Mesodermal cell (in vitro differentiated cells): ENCODE results near the gene RPL26.

Experiments used
- H3K27ac ChIP-seq: 2 replicates; pipeline ENCODE4 v1.7.0; 2013; ENCODE audit warnings: mild to moderate bottlenecking, low read depth, low read length, moderate library complexity; ENCODE audit not compliant: severe bottlenecking
- H3K36me3 ChIP-seq: 2 replicates; pipeline ENCODE4 v1.7.1; 2013; ENCODE audit warnings: mild to moderate bottlenecking, low read length, moderate library complexity; ENCODE audit not compliant: control insufficient read depth, insufficient read depth
- H3K4me1 ChIP-seq: one replicate; pipeline ENCODE4 v1.7.1; 2013; ENCODE audit warnings: mild to moderate bottlenecking, low read length; ENCODE audit not compliant: insufficient read depth, control insufficient read depth, poor library complexity, severe bottlenecking
- H3K4me3 ChIP-seq: 2 replicates; pipeline ENCODE4 v1.7.0; 2013; ENCODE audit warnings: low read length, control low read depth, mild to moderate bottlenecking; ENCODE audit not compliant: insufficient read depth, poor library complexity, severe bottlenecking; ENCODE audit errors: extremely low read depth
- H3K9me3 ChIP-seq: 2 replicates; pipeline ENCODE4 v1.7.1; 2013; ENCODE audit warnings: mild to moderate bottlenecking, low read length, moderate library complexity; ENCODE audit not compliant: control insufficient read depth
- WGBS, 2 experiments: methylation state at CpG; one replicate each; pipeline ENCODE4 v1.1.5; 2013; ENCODE audit warnings: missing lambda C conversion rate in 2 of 2; ENCODE audit not compliant: insufficient coverage in 2 of 2; 5-methylcytosine and 5-hydroxymethylcytosine counted together

Gene RPL26

DNA sequence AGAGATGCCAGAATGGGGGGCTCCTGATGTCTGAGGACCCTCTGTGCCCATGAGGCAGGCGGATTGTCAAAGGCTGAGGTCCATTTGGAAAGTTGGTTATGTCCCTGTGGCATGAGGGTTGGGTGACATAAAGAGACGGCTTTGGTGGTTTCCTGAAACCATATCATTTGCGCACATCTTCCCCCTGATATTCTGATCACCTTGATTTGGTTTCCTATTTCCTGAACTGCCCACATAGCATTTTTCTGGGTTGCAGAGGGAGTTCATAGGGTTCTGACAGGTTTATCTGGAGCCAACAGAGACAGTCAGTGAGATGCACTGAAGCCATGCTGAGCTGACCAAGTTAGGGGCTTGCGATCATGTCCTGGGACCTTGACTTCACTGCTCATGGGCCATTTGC, 30.3 kb upstream of the RPL26 start:
- Histone ChIP-seq H3K4me3 (no peak overlapping the region), H3K9me3 (no peaks in the 10 kb centered on the region), H3K27ac (no peak overlapping the region), H3K36me3 (no peaks in the 10 kb centered on the region), H3K4me1 (peaks cover 2% of the 10 kb centered on the region)
- WGBS, 2 experiments: 100% methylated on average over 3 of the region's 4 CpGs; no CpG with 5 or more reads in 1 of the 2 experiments

- H3K4me3 ChIP-seq: no peak overlapping the region
- H3K27ac ChIP-seq: no peak overlapping the region
- 80% methylated on average over 5 of the region's 5 CpGs for WGBS, 2 experiments
- H3K9me3 ChIP-seq: no peaks in the 10 kb centered on the region
- H3K4me1 ChIP-seq: peaks cover 2% of the 10 kb centered on the region
- H3K36me3 ChIP-seq: no peaks in the 10 kb centered on the region
Measured at GRCh38 chr17:8412089-8412488, 29.1 kb upstream of the RPL26 start.

- no peaks in the 10 kb centered on the region for H3K9me3 ChIP-seq
- H3K36me3 ChIP-seq: no peaks in the 10 kb centered on the region
- H3K27ac ChIP-seq: no peak overlapping the region
- H3K4me3 ChIP-seq: no peak overlapping the region
- WGBS, 2 experiments: 100% methylated on average over 1 of the region's 1 CpG; no CpG with 5 or more reads in 1 of the 2 experiments
- H3K4me1 ChIP-seq: peaks cover 2% of the 10 kb centered on the region
Measured at GRCh38 chr17:8410883-8411238, 27.9 kb upstream of the RPL26 start.

DNA sequence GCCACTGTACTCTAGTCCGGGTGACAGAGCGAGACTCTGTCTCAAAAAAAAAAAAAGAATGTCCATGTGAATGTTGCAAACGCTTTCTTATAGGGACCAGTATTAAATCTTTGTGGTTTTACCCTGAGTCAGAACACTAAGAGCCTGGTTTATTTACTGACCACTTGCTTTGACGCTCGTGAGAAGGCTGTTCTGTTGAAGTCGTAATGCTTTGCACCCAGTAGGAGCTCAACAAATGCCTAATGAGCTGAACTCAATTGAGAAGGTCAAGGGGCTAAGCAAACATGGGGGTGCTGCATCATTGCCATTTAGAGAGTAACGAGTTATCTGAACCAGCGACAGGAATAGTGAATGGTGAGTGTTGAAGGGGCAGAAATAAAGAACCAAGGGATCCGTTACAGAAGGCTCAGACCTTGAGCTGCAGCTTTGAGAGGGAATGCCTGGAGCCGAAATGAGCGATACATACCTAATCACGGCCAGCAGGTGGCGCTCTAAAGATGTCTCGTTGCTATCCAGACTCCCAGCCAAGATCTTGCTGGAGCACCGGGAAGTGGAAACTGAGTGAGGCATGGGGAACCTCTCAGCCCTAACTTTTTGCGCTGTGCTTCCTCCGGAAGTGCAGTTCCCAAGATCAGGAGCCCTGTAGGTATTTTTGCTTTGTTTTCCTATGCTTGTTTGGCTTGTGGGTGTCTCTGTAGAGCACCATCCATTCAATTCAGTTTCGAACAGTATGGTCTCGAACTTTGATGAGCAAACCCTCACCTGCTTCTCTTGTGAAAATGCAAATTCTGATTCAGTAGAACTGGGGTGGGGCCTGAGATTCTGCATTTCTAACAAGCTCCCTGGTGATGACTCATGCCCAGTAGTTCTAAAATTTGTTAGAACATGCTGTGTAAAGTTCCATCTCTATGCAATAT, 27.2 kb upstream of the RPL26 start:
- peaks cover 2% of the 10 kb centered on the region for H3K4me1 ChIP-seq
- H3K9me3 ChIP-seq: no peaks in the 10 kb centered on the region
- H3K36me3 ChIP-seq: no peaks in the 10 kb centered on the region
- no peak overlapping the region for H3K27ac ChIP-seq
- WGBS, 2 experiments: 24 to 37% methylated on average over 15 to 18 of the region's 19 CpGs
- no peak overlapping the region for H3K4me3 ChIP-seq

DNA sequence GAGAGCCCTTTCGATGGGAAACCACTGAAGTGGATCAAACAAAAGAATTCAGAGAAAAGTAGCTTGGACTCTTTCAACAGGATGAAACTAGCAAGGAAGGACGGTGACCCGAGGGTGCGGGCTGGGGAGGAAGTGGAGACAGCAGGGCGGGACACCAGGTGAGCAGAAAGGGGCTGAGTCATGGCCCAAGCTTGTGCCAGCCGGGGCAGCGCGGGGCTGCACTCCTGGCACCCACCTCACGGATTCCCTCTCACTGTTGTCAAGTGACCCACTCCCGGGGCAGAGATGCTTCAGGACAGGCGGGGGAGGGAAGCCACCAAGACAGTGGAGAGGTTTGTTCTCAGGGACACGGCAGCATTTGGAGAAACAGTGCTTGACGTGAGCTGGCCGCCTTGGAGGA, 25.4 kb upstream of the RPL26 start:
- no peaks in the 10 kb centered on the region for H3K36me3 ChIP-seq
- no peak overlapping the region for H3K4me3 ChIP-seq
- peaks cover 2% of the 10 kb centered on the region for H3K4me1 ChIP-seq
- no peak overlapping the region for H3K27ac ChIP-seq
- WGBS, 2 experiments: 84 to 87% methylated on average over 14 of the region's 14 CpGs
- H3K9me3 ChIP-seq: no peaks in the 10 kb centered on the region

- 79 to 80% methylated on average over 2 of the region's 2 CpGs for WGBS, 2 experiments
- Histone ChIP-seq H3K9me3 (no peaks in the 10 kb centered on the region), H3K36me3 (no peaks in the 10 kb centered on the region), H3K27ac (no peak overlapping the region), H3K4me1 (peaks cover 2% of the 10 kb centered on the region), H3K4me3 (no peak overlapping the region)
Measured at GRCh38 chr17:8406174-8406573, 23.2 kb upstream of the RPL26 start.

- H3K36me3 ChIP-seq: no peaks in the 10 kb centered on the region
- H3K4me1 ChIP-seq: peaks cover 2% of the 10 kb centered on the region
- 89 to 95% methylated on average over 9 to 11 of the region's 11 CpGs for WGBS, 2 experiments
- no peak overlapping the region for H3K4me3 ChIP-seq
- H3K27ac ChIP-seq: no peak overlapping the region
- no peaks in the 10 kb centered on the region for H3K9me3 ChIP-seq
Measured at GRCh38 chr17:8405499-8406016, 22.6 kb upstream of the RPL26 start.

- WGBS, 2 experiments: 91 to 100% methylated on average over 4 to 6 of the region's 11 CpGs
- no peak overlapping the region for H3K27ac ChIP-seq
- H3K4me3 ChIP-seq: no peak overlapping the region
- H3K9me3 ChIP-seq: no peaks in the 10 kb centered on the region
- H3K4me1 ChIP-seq: no peaks in the 10 kb centered on the region
- H3K36me3 ChIP-seq: no peaks in the 10 kb centered on the region
Measured at GRCh38 chr17:8402921-8403536, 20.0 kb upstream of the RPL26 start.

- WGBS, 2 experiments: 90 to 92% methylated on average over 1 of the region's 2 CpGs
- Histone ChIP-seq H3K4me3 (no peak overlapping the region), H3K9me3 (no peaks in the 10 kb centered on the region), H3K4me1 (no peaks in the 10 kb centered on the region), H3K36me3 (no peaks in the 10 kb centered on the region), H3K27ac (no peak overlapping the region)
Measured at GRCh38 chr17:8401107-8401506, 18.1 kb upstream of the RPL26 start.

DNA sequence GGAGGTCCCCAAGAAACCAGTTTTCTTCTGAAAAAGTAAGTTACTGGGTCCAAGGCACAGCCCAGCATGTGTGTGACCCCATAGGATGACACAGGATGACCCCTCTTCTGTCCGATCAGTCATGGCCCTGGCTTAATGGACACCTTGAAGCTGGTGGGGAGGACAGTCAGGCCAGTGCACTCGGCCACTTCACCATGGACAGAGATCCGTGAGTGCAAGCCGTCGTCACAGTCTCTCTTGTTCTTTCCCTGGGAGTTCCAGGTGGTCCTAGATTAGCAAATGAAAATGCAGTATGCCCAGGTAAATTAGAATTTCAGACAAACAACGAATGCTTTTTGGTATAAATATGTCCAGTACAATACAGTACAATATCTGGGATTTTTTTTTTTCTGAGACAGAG, 16.0 kb upstream of the RPL26 start:
- Histone ChIP-seq H3K27ac (no peak overlapping the region), H3K4me1 (no peaks in the 10 kb centered on the region), H3K9me3 (no peaks in the 10 kb centered on the region), H3K36me3 (no peaks in the 10 kb centered on the region), H3K4me3 (no peak overlapping the region)
- WGBS, 2 experiments: 64 to 84% methylated on average over 4 to 5 of the region's 6 CpGs

DNA sequence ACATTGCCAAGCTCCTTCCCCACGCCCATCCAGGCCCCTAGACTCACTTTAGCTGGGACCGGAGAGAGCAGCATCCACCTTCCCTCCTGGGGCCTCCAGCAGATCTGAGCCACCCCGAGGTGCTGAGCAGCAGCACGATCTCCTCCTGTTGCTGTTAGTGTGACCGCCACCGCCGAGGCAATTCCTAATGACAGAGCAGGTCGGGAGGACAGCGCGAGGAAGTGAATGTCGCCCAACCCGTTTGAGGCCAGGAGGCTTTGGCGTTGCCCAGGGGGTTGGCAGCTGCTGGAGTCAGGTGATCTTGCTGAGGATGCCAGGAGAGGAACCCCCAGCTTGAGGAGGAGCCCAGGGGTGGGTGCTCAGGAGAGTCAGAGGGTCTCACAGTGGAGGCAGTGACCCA, 14.6 kb upstream of the RPL26 start, which contains the start of gene RNF222:
Gene RNF222 (minus strand): TSS at position 192 of the 400 bp plus-strand sequence. CDS start 4,366 bp downstream, outside the sequence.
- Histone ChIP-seq H3K4me1 (no peaks in the 10 kb centered on the region), H3K4me3 (no peak within 1 kb of the TSS), H3K36me3 (no peaks in the 10 kb centered on the region), H3K27ac (no peak within 1 kb of the TSS), H3K9me3 (no peaks in the 10 kb centered on the region)
- WGBS, 2 experiments: 77 to 80% methylated on average over 11 to 13 of the region's 13 CpGs
